Panc1 (cell line): ENCODE results near the gene ZBTB7C. TPM values are rescaled to one million over a fixed set of nuclear protein-coding genes. Genes with fewer than 3 reads are reported as not detected.

Experiments
- ATAC-seq: fragments of 200-7000 bp; cut with Tn5 transposase; 2 replicates; pipeline ENCODE4 v1.9.1; 2020; ENCODE audit warnings: mild to moderate bottlenecking, moderate library complexity
- BruUV-seq: library from RNA; stranded (reverse); fragments of 400-500 nt; replicated peaks from 2 replicates; lab custom pipeline; 2021; lab: Mats Ljungman, UMichigan
- CTCF ChIA-PET: fragments of 300-600 bp; sonication (Branson Sonifier 250); formaldehyde crosslinking; loops from one replicate; lab custom pipeline; 2022; ENCODE audit warnings: antibody characterized with exemption; lab: Charles Lee
- POLR2A ChIA-PET: fragments of 300-600 bp; sonication (Branson Sonifier 250); formaldehyde crosslinking; loops from one replicate; lab custom pipeline; 2022; ENCODE audit warnings: antibody characterized with exemption; lab: Charles Lee
- DNase-seq: peaks from one replicate; pipeline ENCODE4 v3.0.0-alpha.2; 2010; ENCODE audit warnings: low read depth, low spot score
- H3K27ac ChIP-seq: 2 replicates; pipeline ENCODE4 v1.5.1; 2011; ENCODE audit warnings: mild to moderate bottlenecking, low read length, inconsistent platforms
- H3K27me3 ChIP-seq: fragments of 200-500 bp; sonication (Bioruptor generic); 2 replicates; pipeline ENCODE4 v1.6.0; 2014; ENCODE audit warnings: low read length, inconsistent platforms; ENCODE audit not compliant: control insufficient read depth, insufficient read depth
- H3K36me3 ChIP-seq: fragments of 200-500 bp; sonication (Bioruptor generic); 2 replicates; pipeline ENCODE4 v1.5.1; 2014; ENCODE audit warnings: inconsistent platforms, mild to moderate bottlenecking, low read length, moderate library complexity; ENCODE audit not compliant: control insufficient read depth, insufficient read depth
- H3K4me1 ChIP-seq: 2 replicates; pipeline ENCODE4 v1.5.1; 2011; ENCODE audit warnings: inconsistent platforms, mild to moderate bottlenecking, low read length, moderate library complexity; ENCODE audit not compliant: control insufficient read depth, insufficient read depth
- H3K4me3 ChIP-seq, 2 experiments: 2 replicates each; pipeline ENCODE4 v1.5.1; 2011 to 2012; ENCODE audit warnings: low read depth in 2 of 2, low read length in 2 of 2, mild to moderate bottlenecking in 2 of 2, inconsistent platforms in 1 of 2, moderate library complexity in 1 of 2
- H3K9me3 ChIP-seq: fragments of 200-500 bp; sonication (Bioruptor generic); 2 replicates; pipeline ENCODE4 v1.5.1; 2014; ENCODE audit warnings: low read depth, mild to moderate bottlenecking, inconsistent platforms, low read length, moderate library complexity; ENCODE audit not compliant: control insufficient read depth, insufficient read depth
- POLR2AphosphoS5 ChIP-seq: IDR thresholded peaks from 2 replicates; pipeline ENCODE4 v1.6.1; 2012; ENCODE audit warnings: mild to moderate bottlenecking, low read depth, low read length, moderate library complexity
- SIN3A ChIP-seq: IDR thresholded peaks from 2 replicates; pipeline ENCODE4 v1.6.1; 2012; ENCODE audit warnings: low read depth, mild to moderate bottlenecking, low read length, moderate library complexity, borderline replicate concordance; ENCODE audit not compliant: insufficient read depth
- TCF7L2 ChIP-seq: IDR thresholded peaks from 2 replicates; pipeline ENCODE4 v1.6.1; 2011; ENCODE audit warnings: mild to moderate bottlenecking, low read depth, low read length, inconsistent platforms
- in situ Hi-C: cut with HindIII; loops from 2 replicates; pipeline ENCODE4 v1.10.0; 2016; ENCODE audit warnings: low sequenced_read_pairs, low pct_unique_long_range_greater_than_20kb
- intact Hi-C: fragments of 100-400 bp; cut with micrococcal nuclease; formaldehyde crosslinking; loops from one replicate; pipeline ENCODE4 v1.10.0; 2022; ENCODE audit not compliant: unreplicated experiment
- total RNA-seq: library from RNA; stranded (reverse); gene quantifications from one replicate; pipeline ENCODE4 v1.2.1, GENCODE V29; 2021; ENCODE audit not compliant: unreplicated experiment
- TF ChIP-seq, protein P1 (sequence below): fragments of 450-650 bp; IDR thresholded peaks from 2 replicates; pipeline ENCODE4 v1.5.1; 2017; ENCODE audit warnings: mild to moderate bottlenecking
- TF ChIP-seq, protein P2 (sequence below), 2 experiments: IDR thresholded peaks; 2 replicates each; pipeline ENCODE4 v1.6.1; 2011 to 2012; ENCODE audit warnings: low read depth in 2 of 2, control low read depth in 1 of 2, low read length in 1 of 2, mild to moderate bottlenecking in 1 of 2, moderate library complexity in 1 of 2; ENCODE audit not compliant: insufficient read depth in 1 of 2

ZBTB7C gene
- total RNA-seq, 1 experiment from 2014 or later, result 0.03 TPM

GRCh38 chr18:48162956-48163737 is 246.0 kb downstream of the ZBTB7C start:
- no peak overlapping the region for H3K27ac ChIP-seq
- ChIA-PET POLR2A (no interaction called here), CTCF (no interaction called here)
- ATAC-seq, result no peak
- TF ChIP-seq, protein P1, sequence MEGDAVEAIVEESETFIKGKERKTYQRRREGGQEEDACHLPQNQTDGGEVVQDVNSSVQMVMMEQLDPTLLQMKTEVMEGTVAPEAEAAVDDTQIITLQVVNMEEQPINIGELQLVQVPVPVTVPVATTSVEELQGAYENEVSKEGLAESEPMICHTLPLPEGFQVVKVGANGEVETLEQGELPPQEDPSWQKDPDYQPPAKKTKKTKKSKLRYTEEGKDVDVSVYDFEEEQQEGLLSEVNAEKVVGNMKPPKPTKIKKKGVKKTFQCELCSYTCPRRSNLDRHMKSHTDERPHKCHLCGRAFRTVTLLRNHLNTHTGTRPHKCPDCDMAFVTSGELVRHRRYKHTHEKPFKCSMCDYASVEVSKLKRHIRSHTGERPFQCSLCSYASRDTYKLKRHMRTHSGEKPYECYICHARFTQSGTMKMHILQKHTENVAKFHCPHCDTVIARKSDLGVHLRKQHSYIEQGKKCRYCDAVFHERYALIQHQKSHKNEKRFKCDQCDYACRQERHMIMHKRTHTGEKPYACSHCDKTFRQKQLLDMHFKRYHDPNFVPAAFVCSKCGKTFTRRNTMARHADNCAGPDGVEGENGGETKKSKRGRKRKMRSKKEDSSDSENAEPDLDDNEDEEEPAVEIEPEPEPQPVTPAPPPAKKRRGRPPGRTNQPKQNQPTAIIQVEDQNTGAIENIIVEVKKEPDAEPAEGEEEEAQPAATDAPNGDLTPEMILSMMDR, result no peak
- TF ChIP-seq POLR2AphosphoS5, result no peak
- TF ChIP-seq, protein P2, sequence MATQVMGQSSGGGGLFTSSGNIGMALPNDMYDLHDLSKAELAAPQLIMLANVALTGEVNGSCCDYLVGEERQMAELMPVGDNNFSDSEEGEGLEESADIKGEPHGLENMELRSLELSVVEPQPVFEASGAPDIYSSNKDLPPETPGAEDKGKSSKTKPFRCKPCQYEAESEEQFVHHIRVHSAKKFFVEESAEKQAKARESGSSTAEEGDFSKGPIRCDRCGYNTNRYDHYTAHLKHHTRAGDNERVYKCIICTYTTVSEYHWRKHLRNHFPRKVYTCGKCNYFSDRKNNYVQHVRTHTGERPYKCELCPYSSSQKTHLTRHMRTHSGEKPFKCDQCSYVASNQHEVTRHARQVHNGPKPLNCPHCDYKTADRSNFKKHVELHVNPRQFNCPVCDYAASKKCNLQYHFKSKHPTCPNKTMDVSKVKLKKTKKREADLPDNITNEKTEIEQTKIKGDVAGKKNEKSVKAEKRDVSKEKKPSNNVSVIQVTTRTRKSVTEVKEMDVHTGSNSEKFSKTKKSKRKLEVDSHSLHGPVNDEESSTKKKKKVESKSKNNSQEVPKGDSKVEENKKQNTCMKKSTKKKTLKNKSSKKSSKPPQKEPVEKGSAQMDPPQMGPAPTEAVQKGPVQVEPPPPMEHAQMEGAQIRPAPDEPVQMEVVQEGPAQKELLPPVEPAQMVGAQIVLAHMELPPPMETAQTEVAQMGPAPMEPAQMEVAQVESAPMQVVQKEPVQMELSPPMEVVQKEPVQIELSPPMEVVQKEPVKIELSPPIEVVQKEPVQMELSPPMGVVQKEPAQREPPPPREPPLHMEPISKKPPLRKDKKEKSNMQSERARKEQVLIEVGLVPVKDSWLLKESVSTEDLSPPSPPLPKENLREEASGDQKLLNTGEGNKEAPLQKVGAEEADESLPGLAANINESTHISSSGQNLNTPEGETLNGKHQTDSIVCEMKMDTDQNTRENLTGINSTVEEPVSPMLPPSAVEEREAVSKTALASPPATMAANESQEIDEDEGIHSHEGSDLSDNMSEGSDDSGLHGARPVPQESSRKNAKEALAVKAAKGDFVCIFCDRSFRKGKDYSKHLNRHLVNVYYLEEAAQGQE (IDR thresholded peaks at IDR 0.05; ENCODE audit: insufficient read depth in 1 of 2, low read depth in 2 of 2, low read length in 1 of 2), result no peak
- no peak for TF ChIP-seq SIN3A
- no peak for TF ChIP-seq TCF7L2
- no TSS peak for BruUV-seq
- DNase-seq, result no peak
- no peaks in the 10 kb centered on the region for H3K4me1 ChIP-seq
- intact Hi-C loops (no loop called here), in situ Hi-C loops (no loop called here)
- H3K27me3 ChIP-seq, result no peaks in the 10 kb centered on the region
- H3K9me3 ChIP-seq, result no peaks in the 10 kb centered on the region
- H3K36me3 ChIP-seq, result no peaks in the 10 kb centered on the region
- no peak overlapping the region for H3K4me3 ChIP-seq

GRCh38 chr18:48161911-48162698 is 247.1 kb downstream of the ZBTB7C start:
- H3K27me3 ChIP-seq, result no peaks in the 10 kb centered on the region
- POLR2A ChIA-PET, result no interaction called here
- ATAC-seq, result peak; percentile 86
- no peaks in the 10 kb centered on the region for H3K9me3 ChIP-seq
- BruUV-seq, result no TSS peak
- no peaks in the 10 kb centered on the region for H3K4me1 ChIP-seq
- in situ Hi-C loops (no loop called here), intact Hi-C loops (no loop called here)
- H3K27ac ChIP-seq, result no peak overlapping the region
- no peaks in the 10 kb centered on the region for H3K36me3 ChIP-seq
- CTCF ChIA-PET, result no interaction called here
- TF ChIP-seq, protein P1, result no peak
- no peak for TF ChIP-seq SIN3A
- TF ChIP-seq, protein P2 (IDR thresholded peaks at IDR 0.05; ENCODE audit: insufficient read depth in 1 of 2, low read depth in 2 of 2, low read length in 1 of 2), result no peak
- peak overlapping the region; percentile 44 to 47 for H3K4me3 ChIP-seq
- DNase-seq, result no peak
